Thoracic aorta (tissue), 2 donors: ENCODE results near the gene GGTA1. TPM values are rescaled to one million over a fixed set of nuclear protein-coding genes. Genes with fewer than 3 reads are reported as not detected.
A peak's percentile ranks its signal among the peaks of the same experiment; 100 is the strongest.
"Not testable (repeated sequence)": the region's sequence is repeated elsewhere in the genome, so short reads cannot be mapped to it uniquely, and the experiment has no call there.

Source experiments
- ATAC-seq: fragments of 150-250 bp; one replicate; pipeline ENCODE4 v1.8.0; 2017; ENCODE audit warnings: low read depth; ENCODE audit not compliant: insufficient number of reproducible peaks, low FRiP score
- DNase-seq: peaks from one replicate; pipeline ENCODE4 v3.0.0-alpha.2; 2020; ENCODE audit warnings: low spot score
- H3K27ac ChIP-seq, 2 donors: fragments of 200-600 bp; sonication (generic); 1 replicate in 1 of 2; 2 replicates in 1 of 2; pipeline ENCODE4 v1.5.1; 2016; ENCODE audit warnings: mild to moderate bottlenecking in 2 of 2, moderate library complexity in 2 of 2
- H3K27me3 ChIP-seq: fragments of 200-600 bp; sonication (generic); replicated peaks from 2 replicates; pipeline ENCODE4 v1.6.0; 2016; ENCODE audit warnings: mild to moderate bottlenecking; ENCODE audit not compliant: insufficient read depth
- H3K36me3 ChIP-seq: fragments of 200-600 bp; sonication (generic); one replicate; pipeline ENCODE4 v1.5.1; 2016
- H3K4me1 ChIP-seq, 2 donors: fragments of 200-600 bp; sonication (generic); 1 replicate in 1 of 2; 2 replicates in 1 of 2; pipeline versions ENCODE4 v1.5.1 to v1.6.0; 2016; ENCODE audit warnings: low read depth in 2 of 2, mild to moderate bottlenecking in 1 of 2; ENCODE audit not compliant: control insufficient read depth in 1 of 2
- H3K4me3 ChIP-seq: fragments of 200-600 bp; sonication (generic); 2 replicates; pipeline ENCODE4 v1.5.1; 2016; ENCODE audit warnings: mild to moderate bottlenecking
- H3K9me3 ChIP-seq: fragments of 200-600 bp; sonication (generic); 2 replicates; pipeline ENCODE4 v1.5.1; 2016
- CTCF ChIP-seq: fragments of 200-600 bp; sonication (generic); IDR thresholded peaks from one replicate; pipeline ENCODE4 v1.5.1; 2019; ENCODE audit warnings: antibody characterized with exemption
- total RNA-seq, 2 donors: library from RNA; depleted of rRNA; stranded (reverse); fragments of >200 nt; gene quantifications; one replicate each; pipeline versions ENCODE4 v1.1.0 to v1.2.3, GENCODE V29; 2016

Gene GGTA1
- total RNA-seq, 2 donors from 2014 or later: 55.1 to 102 TPM

DNA sequence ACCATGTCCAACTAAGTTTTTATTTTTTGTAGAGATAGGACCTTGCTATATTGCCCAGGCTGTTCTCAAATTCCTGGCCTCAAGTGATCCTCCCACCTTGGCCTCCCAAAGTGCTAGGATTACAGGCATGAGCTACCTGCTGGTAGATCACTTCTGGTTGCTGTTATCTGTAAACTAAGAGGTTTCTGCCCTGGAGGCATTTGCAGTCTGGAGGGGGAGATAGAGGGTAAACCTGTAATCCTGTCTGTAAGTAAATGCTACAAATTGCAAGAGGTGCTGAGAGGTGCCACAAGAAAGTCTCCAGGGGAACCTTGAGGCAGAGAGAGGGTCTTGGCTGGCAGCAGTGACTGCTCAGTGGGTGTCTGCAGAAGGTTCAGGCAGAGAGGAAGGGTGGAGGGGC, 29.0 kb upstream of the GGTA1 start:
- H3K4me3 ChIP-seq: no peak overlapping the region
- peak overlapping the region in 1 of 2 donors; percentile 52 for H3K27ac ChIP-seq
- H3K9me3 ChIP-seq: no peaks in the 10 kb centered on the region
- H3K4me1 ChIP-seq: peaks cover 7 to 37% of the 10 kb centered on the region in 2 donors
- no peak for ATAC-seq
- no peak for DNase-seq
- no peaks in the 10 kb centered on the region for H3K27me3 ChIP-seq
- TF ChIP-seq CTCF: no peak
- H3K36me3 ChIP-seq: no peaks in the 10 kb centered on the region

- no peak overlapping the region for H3K4me3 ChIP-seq
- no peaks in the 10 kb centered on the region for H3K9me3 ChIP-seq
- H3K36me3 ChIP-seq: no peaks in the 10 kb centered on the region
- ATAC-seq: no peak
- H3K4me1 ChIP-seq: peaks cover 7 to 37% of the 10 kb centered on the region in 2 donors
- no peaks in the 10 kb centered on the region for H3K27me3 ChIP-seq
- TF ChIP-seq CTCF: no peak
- no peak overlapping the region for H3K27ac ChIP-seq
- no peak for DNase-seq
Observed at GRCh38 chr9:121527371-121527770, 27.7 kb upstream of the GGTA1 start.

DNA sequence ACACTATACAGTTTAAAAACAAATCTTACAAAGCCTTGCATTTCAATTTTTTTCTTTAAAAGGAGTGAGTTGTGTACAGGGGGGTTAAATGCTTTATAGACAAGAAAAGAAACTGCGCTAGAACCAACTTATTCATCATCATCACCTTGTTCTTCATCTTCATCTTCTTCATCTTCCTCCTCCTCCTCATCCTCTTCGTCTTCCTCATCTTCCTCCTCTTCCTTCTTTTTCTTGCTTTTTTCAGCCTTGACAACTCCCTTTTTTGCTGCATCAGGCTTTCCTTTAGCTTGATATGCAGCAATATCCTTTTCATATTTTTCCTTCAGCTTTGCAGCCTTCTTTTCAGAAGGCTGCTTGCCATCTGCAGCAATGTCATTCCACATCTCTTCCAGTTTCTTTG, 20.0 kb upstream of the GGTA1 start:
- H3K4me3 ChIP-seq, DNase-seq, H3K4me1 ChIP-seq, H3K36me3 ChIP-seq, ATAC-seq, H3K9me3 ChIP-seq, H3K27me3 ChIP-seq, H3K27ac ChIP-seq: not testable (repeated sequence)

GRCh38 chr9:121518634-121519033, 19.0 kb upstream of the GGTA1 start:
- H3K27me3 ChIP-seq: no peaks in the 10 kb centered on the region
- no peak overlapping the region for H3K27ac ChIP-seq
- H3K9me3 ChIP-seq: no peaks in the 10 kb centered on the region
- TF ChIP-seq CTCF: no peak
- H3K4me1 ChIP-seq: no peaks in the 10 kb centered on the region
- H3K36me3 ChIP-seq: no peaks in the 10 kb centered on the region
- ATAC-seq (no peak), DNase-seq (no peak)
- no peak overlapping the region for H3K4me3 ChIP-seq

GRCh38 chr9:121513166-121513565, 13.5 kb upstream of the GGTA1 start:
- not testable (repeated sequence) for DNase-seq

GRCh38 chr9:121510766-121511550, 11.3 kb upstream of the GGTA1 start:
- no peak for TF ChIP-seq CTCF
- Histone ChIP-seq H3K36me3 (no peaks in the 10 kb centered on the region), H3K27ac (peak overlapping the region; percentile 76 to 87), H3K4me1 (peaks cover 17 to 26% of the 10 kb centered on the region in 2 donors), H3K4me3 (peak overlapping the region; percentile 21), H3K27me3 (no peaks in the 10 kb centered on the region), H3K9me3 (no peaks in the 10 kb centered on the region)
- DNase-seq (no peak), ATAC-seq (peak; percentile 84)

More at GRCh38 chr9:121513166-121513565, 13.5 kb upstream of the GGTA1 start:
- not testable (repeated sequence) for H3K4me3 ChIP-seq, H3K27ac ChIP-seq, H3K27me3 ChIP-seq, ATAC-seq, H3K36me3 ChIP-seq, H3K9me3 ChIP-seq
- H3K4me1 ChIP-seq: peaks cover 17 to 26% of the 10 kb centered on the region in 2 donors
